Smooth muscle cell (in vitro differentiated cells): ENCODE measurements around the gene PXMP4. TPM values are rescaled to one million over a fixed set of nuclear protein-coding genes. Genes with fewer than 3 reads are reported as not detected.

Experiments
- DNase-seq: peaks from one replicate; lab custom pipeline; 2025; ENCODE audit not compliant: unreplicated experiment; lab: John Stamatoyannopoulos, UW
- H2AFZ ChIP-seq: fragments of 200-600 bp; sonication (generic); 2 replicates; pipeline ENCODE4 v1.6.0; 2016; ENCODE audit warnings: antibody characterized with exemption, low read depth, mild to moderate bottlenecking
- H3F3A ChIP-seq: fragments of 200-600 bp; sonication (generic); 2 replicates; pipeline ENCODE4 v1.6.0; 2017; ENCODE audit warnings: antibody characterized with exemption, low read depth
- H3K27ac ChIP-seq: fragments of 200-600 bp; sonication (generic); 2 replicates; pipeline ENCODE4 v1.5.1; 2016; ENCODE audit warnings: low read depth, mild to moderate bottlenecking
- H3K27me3 ChIP-seq: fragments of 200-600 bp; sonication (generic); 2 replicates; pipeline ENCODE4 v1.6.1; 2016; ENCODE audit warnings: low read depth, mild to moderate bottlenecking
- H3K36me3 ChIP-seq: fragments of 200-600 bp; sonication (generic); 2 replicates; pipeline ENCODE4 v1.5.1; 2016; ENCODE audit warnings: low read depth
- H3K4me1 ChIP-seq: fragments of 200-600 bp; sonication (generic); 2 replicates; pipeline ENCODE4 v1.5.1; 2016; ENCODE audit warnings: low read depth
- H3K4me2 ChIP-seq: fragments of 200-600 bp; sonication (generic); 2 replicates; pipeline ENCODE4 v1.6.0; 2016; ENCODE audit warnings: mild to moderate bottlenecking
- H3K4me3 ChIP-seq: fragments of 200-600 bp; sonication (generic); 2 replicates; pipeline ENCODE4 v1.5.1; 2016; ENCODE audit warnings: mild to moderate bottlenecking
- H3K79me2 ChIP-seq: fragments of 200-600 bp; sonication (generic); 2 replicates; pipeline ENCODE4 v1.6.0; 2016; ENCODE audit warnings: low read depth, mild to moderate bottlenecking
- H3K9ac ChIP-seq: fragments of 200-600 bp; sonication (generic); 2 replicates; pipeline ENCODE4 v1.6.0; 2016; ENCODE audit warnings: low read depth
- H3K9me3 ChIP-seq: fragments of 200-600 bp; sonication (generic); replicated peaks from 2 replicates; pipeline ENCODE4 v1.5.1; 2016; ENCODE audit warnings: low read depth
- H4K20me1 ChIP-seq: fragments of 200-600 bp; sonication (generic); 2 replicates; pipeline ENCODE4 v1.6.0; 2016; ENCODE audit warnings: low read depth
- WGBS: methylation state at CpG from one replicate; pipeline ENCODE4 v1.1.7; 2016; ENCODE audit warnings: low lambda C conversion rate; 5-methylcytosine and 5-hydroxymethylcytosine counted together
- polyA plus RNA-seq: library from polyadenylated mRNA; unstranded; fragments of >200 nt; fragmentation: Nextera tagmentation; extraction: Ambion mirVana; gene quantifications from 2 replicates; pipeline ENCODE4 v1.2.1, GENCODE V29; 2016
- total RNA-seq: library from RNA; depleted of rRNA; stranded (reverse); fragments of >200 nt; gene quantifications from 2 replicates; pipeline ENCODE4 v1.2.3, GENCODE V29; 2014
- TF ChIP-seq, protein P1 (sequence below): fragments of 200-600 bp; sonication (generic); IDR thresholded peaks from 2 replicates; pipeline ENCODE4 v1.5.1; 2017; ENCODE audit warnings: borderline replicate concordance, mild to moderate bottlenecking, antibody characterized with exemption; ENCODE audit not compliant: insufficient read depth, poor library complexity, severe bottlenecking

Gene PXMP4
- total and polyA plus RNA-seq, 2 experiments from 2014 or later: 2.6 to 8.1 TPM

- no peak overlapping the region for H3K4me2 ChIP-seq
- DNase-seq: no peak
- WGBS: 98% methylated on average over 4 of the region's 4 CpGs
- TF ChIP-seq, protein P1, sequence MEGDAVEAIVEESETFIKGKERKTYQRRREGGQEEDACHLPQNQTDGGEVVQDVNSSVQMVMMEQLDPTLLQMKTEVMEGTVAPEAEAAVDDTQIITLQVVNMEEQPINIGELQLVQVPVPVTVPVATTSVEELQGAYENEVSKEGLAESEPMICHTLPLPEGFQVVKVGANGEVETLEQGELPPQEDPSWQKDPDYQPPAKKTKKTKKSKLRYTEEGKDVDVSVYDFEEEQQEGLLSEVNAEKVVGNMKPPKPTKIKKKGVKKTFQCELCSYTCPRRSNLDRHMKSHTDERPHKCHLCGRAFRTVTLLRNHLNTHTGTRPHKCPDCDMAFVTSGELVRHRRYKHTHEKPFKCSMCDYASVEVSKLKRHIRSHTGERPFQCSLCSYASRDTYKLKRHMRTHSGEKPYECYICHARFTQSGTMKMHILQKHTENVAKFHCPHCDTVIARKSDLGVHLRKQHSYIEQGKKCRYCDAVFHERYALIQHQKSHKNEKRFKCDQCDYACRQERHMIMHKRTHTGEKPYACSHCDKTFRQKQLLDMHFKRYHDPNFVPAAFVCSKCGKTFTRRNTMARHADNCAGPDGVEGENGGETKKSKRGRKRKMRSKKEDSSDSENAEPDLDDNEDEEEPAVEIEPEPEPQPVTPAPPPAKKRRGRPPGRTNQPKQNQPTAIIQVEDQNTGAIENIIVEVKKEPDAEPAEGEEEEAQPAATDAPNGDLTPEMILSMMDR: no peak
- H3K9ac ChIP-seq: no peak overlapping the region
- no peak overlapping the region for H3K27ac ChIP-seq
- no peak overlapping the region for H2AFZ ChIP-seq
- peaks cover 7% of the 10 kb centered on the region for H3F3A ChIP-seq
- no peaks in the 10 kb centered on the region for H4K20me1 ChIP-seq
- no peak overlapping the region for H3K4me3 ChIP-seq
- no peaks in the 10 kb centered on the region for H3K9me3 ChIP-seq
- H3K4me1 ChIP-seq: peaks cover 4% of the 10 kb centered on the region
- peaks cover 5% of the 10 kb centered on the region for H3K79me2 ChIP-seq
- peaks cover 6% of the 10 kb centered on the region for H3K36me3 ChIP-seq
- no peaks in the 10 kb centered on the region for H3K27me3 ChIP-seq
These were observed 61.2 kb downstream of the PXMP4 start for GRCh38 chr20:33658929-33659328.

- TF ChIP-seq, protein P1: no peak
- Histone ChIP-seq H3F3A (peaks cover 7% of the 10 kb centered on the region), H3K4me2 (no peak overlapping the region), H3K27ac (no peak overlapping the region), H3K79me2 (peaks cover 5% of the 10 kb centered on the region), H2AFZ (no peak overlapping the region), H3K27me3 (no peaks in the 10 kb centered on the region), H3K9me3 (no peaks in the 10 kb centered on the region), H3K4me1 (peaks cover 3% of the 10 kb centered on the region), H4K20me1 (no peaks in the 10 kb centered on the region), H3K9ac (no peak overlapping the region), H3K36me3 (peaks cover 6% of the 10 kb centered on the region), H3K4me3 (no peak overlapping the region)
- 98% methylated on average over 8 of the region's 8 CpGs for WGBS
- DNase-seq: no peak
These were observed 61.6 kb downstream of the PXMP4 start for GRCh38 chr20:33658510-33658909.

- no peak for DNase-seq
- Histone ChIP-seq H3K27me3 (no peaks in the 10 kb centered on the region), H3K27ac (no peak overlapping the region), H3K9me3 (no peaks in the 10 kb centered on the region), H3K79me2 (peaks cover 5% of the 10 kb centered on the region), H3K9ac (no peak overlapping the region), H4K20me1 (no peaks in the 10 kb centered on the region), H3K4me2 (no peak overlapping the region), H3K4me1 (peaks cover under 1% of the 10 kb centered on the region), H2AFZ (no peak overlapping the region), H3K4me3 (no peak overlapping the region), H3F3A (peaks cover 7% of the 10 kb centered on the region), H3K36me3 (peaks cover 6% of the 10 kb centered on the region)
- TF ChIP-seq, protein P1: no peak
- WGBS: 99% methylated on average over 12 of the region's 12 CpGs
These were observed 62.4 kb downstream of the PXMP4 start for GRCh38 chr20:33657704-33658095.
